ENCODE measurements around the gene IDH3B.

The IDH3B gene

GRCh38 chr20:2655331-2656116, 8.5 kb downstream of the IDH3B start:
- no peak for DNase-seq

GRCh38 chr20:2654831-2655230, 9.2 kb downstream of the IDH3B start:
- no peak for DNase-seq

GRCh38 chr20:2654384-2654822, 9.6 kb downstream of the IDH3B start:
- no peak for DNase-seq

- peak; percentile 63 for DNase-seq
Observed at GRCh38 chr20:2653556-2654383, 10.2 kb downstream of the IDH3B start.

- no peak for DNase-seq
Observed at GRCh38 chr20:2652724-2653555, 11.1 kb downstream of the IDH3B start.

- DNase-seq: peak; percentile 100
Observed at GRCh38 chr20:2651772-2652723, 12.0 kb downstream of the IDH3B start, which contains the start of gene NOP56. Gene NOP56 (plus strand): TSS chr20:2652632. CDS start chr20:2652661, 29 bp downstream.

- DNase-seq: no peak
Observed at GRCh38 chr20:2643708-2644107, 20.3 kb downstream of the IDH3B start.

- no peak for DNase-seq
Observed at GRCh38 chr20:2640899-2641298, 23.1 kb downstream of the IDH3B start.

- no peak for DNase-seq
Observed at GRCh38 chr20:2640260-2640659, 23.8 kb downstream of the IDH3B start.

- no peak for DNase-seq
Observed at GRCh38 chr20:2637246-2637645, 26.8 kb downstream of the IDH3B start.

GRCh38 chr20:2633381-2633780, 30.6 kb downstream of the IDH3B start:
- DNase-seq: no peak

GRCh38 chr20:2631228-2631627, 32.8 kb downstream of the IDH3B start:
- no peak for DNase-seq

GRCh38 chr20:2626853-2627541, 37.0 kb downstream of the IDH3B start:
- DNase-seq: no peak

- DNase-seq: no peak
Observed at GRCh38 chr20:2625062-2625461, 39.0 kb downstream of the IDH3B start.

- no peak for DNase-seq
Observed at GRCh38 chr20:2624190-2624589, 39.8 kb downstream of the IDH3B start.

GRCh38 chr20:2619961-2620595, 43.9 kb downstream of the IDH3B start:
- no peak for DNase-seq

GRCh38 chr20:2619337-2619736, 44.7 kb downstream of the IDH3B start:
- no peak for DNase-seq

GRCh38 chr20:2618815-2619214, 45.2 kb downstream of the IDH3B start:
- no peak for DNase-seq

- no peak for DNase-seq
Observed at GRCh38 chr20:2617099-2617714, 46.8 kb downstream of the IDH3B start.

GRCh38 chr20:2616634-2617033, 47.4 kb downstream of the IDH3B start:
- no peak for DNase-seq
